ENCODE data around the gene DUSP19. TPM values are rescaled to one million over a fixed set of nuclear protein-coding genes. Genes with fewer than 3 reads are reported as not detected.
A peak's percentile ranks its signal among the peaks of the same experiment; 100 is the strongest.

Gene DUSP19
- total and polyA plus RNA-seq, 2 of the 13 experiments (the other 11 are each of a cell fraction or from before 2014, with no cell fraction given): 1.3 to 1.9 TPM

GRCh38 chr2:183078464-183079138 is at the start of gene DUSP19 (continued):
- TF ChIP-seq MAX (IDR thresholded peaks at IDR 0.05) (peak; percentile 86), RNF2 (conservative IDR thresholded peaks at IDR 0.05; ENCODE audit: low read depth) (peak; percentile 64; the same call in 1 of the 2 replicates), SMC3 (IDR thresholded peaks at IDR 0.05; ENCODE audit: low read length) (no peak), ZNF260 (CRISPR knock-in tag; IDR thresholded peaks at IDR 0.05; ENCODE audit: borderline replicate concordance, low read depth) (no peak), MYPOP (CRISPR knock-in tag; IDR thresholded peaks at IDR 0.05) (peak; percentile 68), MIER3 (CRISPR knock-in tag; IDR thresholded peaks at IDR 0.05; ENCODE audit: borderline replicate concordance) (peak; percentile 72; the same call in 1 of the 2 replicates), ZBTB33 (CRISPR knock-in tag; IDR thresholded peaks at IDR 0.05) (no peak), TFAP4 (IDR thresholded peaks at IDR 0.05; ENCODE audit: borderline replicate concordance, low read depth) (peak; percentile 43; the same call in 1 of the 2 replicates), EED (CRISPR knock-in tag; IDR thresholded peaks at IDR 0.05) (no peak), ZEB1 (IDR thresholded peaks at IDR 0.05; ENCODE audit: insufficient replicate concordance, low read depth) (peak; percentile 99), ARHGAP35 (CRISPR knock-in tag; IDR thresholded peaks at IDR 0.05; ENCODE audit: borderline replicate concordance) (no peak), STAG1 (CRISPR knock-in tag; IDR thresholded peaks at IDR 0.05) (no peak), SMYD3 (CRISPR knock-in tag; IDR thresholded peaks at IDR 0.05) (peak; percentile 47; the same call in 1 of the 2 replicates), NKX3-1 (CRISPR knock-in tag; IDR thresholded peaks at IDR 0.05) (no peak), MYNN (CRISPR knock-in tag; IDR thresholded peaks at IDR 0.05; ENCODE audit: low read depth) (no peak), DMAP1 (CRISPR knock-in tag; IDR thresholded peaks at IDR 0.05) (peak; percentile 27; the same call in 1 of the 2 replicates), ELF3 (CRISPR knock-in tag; IDR thresholded peaks at IDR 0.05) (0 out of 2 replicates have a peak, but pooled peaks have one; percentile 41), HMGXB4 (CRISPR knock-in tag; IDR thresholded peaks at IDR 0.05; ENCODE audit: borderline replicate concordance in 1 of 2, low read depth in 1 of 2) (peak; percentile 19 to 59; a peak in 3 of 4 replicates), ZNF232 (CRISPR knock-in tag; IDR thresholded peaks at IDR 0.05; ENCODE audit: borderline replicate concordance) (peak; percentile 61; the same call in 1 of the 2 replicates), NFE2L2 (IDR thresholded peaks at IDR 0.05; ENCODE audit: low read length) (peak; percentile 14; the same call in 1 of the 2 replicates), SNRNP70 (IDR thresholded peaks at IDR 0.05; ENCODE audit: low read depth, low read length) (no peak), BCL3 (CRISPR knock-in tag; IDR thresholded peaks at IDR 0.05) (peak; percentile 87), CREM (IDR thresholded peaks at IDR 0.05) (peak; percentile 58; the same call in 1 of the 2 replicates), CREM (CRISPR knock-in tag; IDR thresholded peaks at IDR 0.05) (no peak)
